HuH-7.5 (cell line): Measurements from ENCODE around the gene LIMS2.

ENCODE experiments used
- DNase-seq: peaks from one replicate; pipeline ENCODE4 v3.0.0; 2011; ENCODE audit warnings: low spot score

Gene LIMS2

GRCh38 chr2:127599211-127599610 lies 76.1 kb downstream of the LIMS2 start:
- DNase-seq, result no peak

GRCh38 chr2:127598711-127599110 lies 76.6 kb downstream of the LIMS2 start:
- DNase-seq, result no peak

GRCh38 chr2:127597984-127598380 lies 77.3 kb downstream of the LIMS2 start:
- DNase-seq, result no peak

- no peak for DNase-seq
Measured at GRCh38 chr2:127597046-127597983, 78.0 kb downstream of the LIMS2 start.

GRCh38 chr2:127596311-127597045 lies 78.9 kb downstream of the LIMS2 start:
- DNase-seq, result no peak

- no peak for DNase-seq
Measured at GRCh38 chr2:127594116-127594591, 81.2 kb downstream of the LIMS2 start.

- DNase-seq, result no peak
Measured at GRCh38 chr2:127593228-127594115, 81.9 kb downstream of the LIMS2 start.

- no peak for DNase-seq
Measured at GRCh38 chr2:127592761-127593227, 82.5 kb downstream of the LIMS2 start.

GRCh38 chr2:127591221-127591923 lies 84.0 kb downstream of the LIMS2 start:
- DNase-seq, result peak; percentile 93

GRCh38 chr2:127590386-127591190 lies 84.7 kb downstream of the LIMS2 start:
- DNase-seq, result no peak

GRCh38 chr2:127589841-127590240 lies 85.5 kb downstream of the LIMS2 start:
- no peak for DNase-seq

- no peak for DNase-seq
Measured at GRCh38 chr2:127589358-127589757, 86.0 kb downstream of the LIMS2 start.
